Measurements from ENCODE around the gene HEYL.

HEYL gene

DNA sequence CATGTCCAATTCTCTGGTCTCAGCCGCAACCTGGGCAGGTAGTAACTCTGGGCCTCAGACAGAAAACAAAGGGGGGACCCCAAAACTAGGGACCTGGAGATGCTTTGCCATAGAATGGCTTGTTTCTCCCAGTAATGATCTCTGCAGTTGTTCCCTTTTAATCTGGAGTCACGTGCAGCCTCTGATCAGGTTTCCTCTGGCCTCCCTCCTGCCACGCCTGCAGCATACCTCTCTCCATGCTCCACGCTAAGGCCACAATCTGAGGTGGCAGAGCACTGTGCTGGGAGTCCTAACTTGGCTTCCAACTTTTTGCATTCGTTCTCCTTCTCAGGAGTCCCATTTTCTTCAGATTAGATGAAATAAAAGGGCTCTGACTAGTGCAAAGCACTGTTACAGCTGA is 64.8 kb downstream of the HEYL start:
- Histone ChIP-seq H3K4me1 (ENCODE audit: control insufficient read depth, insufficient read depth, low read length, poor library complexity, severe bottlenecking) (peaks cover 20% of the 10 kb centered on the region), H3K27ac (ENCODE audit: low read depth, low read length, severe bottlenecking) (no peak overlapping the region), H3K9me3 (ENCODE audit: control insufficient read depth, low read length) (no peaks in the 10 kb centered on the region), H3K4me3 (ENCODE audit: extremely low read depth, insufficient read depth, low read length, poor library complexity, severe bottlenecking) (peak overlapping the region; percentile 80), H3K36me3 (ENCODE audit: control insufficient read depth, insufficient read depth, low read length) (peaks cover 60% of the 10 kb centered on the region)
- 63% methylated on average over 4 of the region's 5 CpGs for WGBS, 2 experiments (ENCODE audit: insufficient coverage in 2 of 2)

Data from mesodermal cell (in vitro differentiated cells).